8988T (cell line): ENCODE results near the gene CRB1.

Source experiments
- DNase-seq: peaks from one replicate; pipeline ENCODE4 v3.0.0; 2011

Gene CRB1

DNA sequence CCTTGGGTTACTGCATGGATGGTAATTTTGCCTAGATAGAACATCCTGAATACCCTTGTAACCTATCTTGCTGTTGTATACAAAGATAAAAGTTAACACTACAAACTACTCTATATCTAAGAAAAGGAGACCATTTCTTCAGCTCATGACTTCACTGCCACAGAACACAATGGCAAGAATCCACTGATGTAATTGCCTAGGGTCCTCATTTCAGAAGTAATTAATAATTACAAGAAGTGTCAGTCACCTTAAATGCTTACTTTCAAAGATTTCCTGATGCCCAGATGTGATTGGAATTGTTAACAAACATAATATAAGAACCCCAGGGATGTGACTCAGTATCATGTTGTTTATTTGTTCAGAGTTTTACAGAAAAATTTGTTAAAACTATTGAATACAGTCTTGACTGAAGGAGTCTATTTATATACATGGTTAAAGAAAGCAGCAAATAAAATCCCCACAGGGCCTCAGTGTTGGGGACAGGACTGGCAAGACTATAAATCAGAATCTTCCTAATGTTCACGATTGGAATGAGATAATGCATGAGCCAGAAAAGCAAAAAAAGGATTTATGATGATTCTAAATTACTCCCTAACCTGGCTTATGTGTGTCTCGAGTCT, 83.9 kb downstream of the CRB1 start:
- no peak for DNase-seq

- DNase-seq, result no peak
Measured at GRCh38 chr1:197355248-197355995, 87.4 kb downstream of the CRB1 start.

DNA sequence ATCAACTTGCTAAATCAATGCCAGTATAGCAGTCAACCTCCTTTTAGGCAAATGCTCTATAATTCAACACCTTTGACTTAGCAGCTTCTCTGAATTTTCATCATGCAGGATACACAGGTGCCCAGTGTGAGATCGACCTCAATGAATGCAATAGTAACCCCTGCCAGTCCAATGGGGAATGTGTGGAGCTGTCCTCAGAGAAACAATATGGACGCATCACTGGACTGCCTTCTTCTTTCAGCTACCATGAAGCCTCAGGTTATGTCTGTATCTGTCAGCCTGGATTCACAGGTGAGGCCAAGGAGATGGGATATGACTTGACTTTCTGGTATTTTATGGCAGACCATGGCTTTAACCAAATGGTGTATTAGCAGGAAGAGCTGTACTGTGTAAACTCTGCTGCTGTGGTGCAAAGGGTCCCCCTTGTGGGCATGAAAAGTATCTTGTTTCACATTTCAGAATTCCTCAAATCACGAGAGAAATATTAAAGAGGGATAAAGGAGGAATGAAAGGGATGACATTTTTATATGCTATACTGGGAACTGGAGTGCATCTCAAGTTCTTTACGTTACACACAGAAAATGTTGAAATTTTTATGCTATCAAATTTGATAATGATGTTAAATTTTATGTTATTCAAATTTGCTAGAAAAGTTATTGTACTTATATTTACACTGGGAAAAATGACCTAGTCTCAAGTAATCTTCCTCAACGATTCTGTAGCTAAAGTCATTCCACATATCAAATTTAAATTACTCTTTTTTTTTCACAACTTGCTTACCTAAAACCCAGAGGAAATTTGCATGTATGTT, 88.9 kb downstream of the CRB1 start:
- DNase-seq, result no peak

- no peak for DNase-seq
Measured at GRCh38 chr1:197358959-197359358, 90.9 kb downstream of the CRB1 start.

GRCh38 chr1:197360068-197360467, 92.0 kb downstream of the CRB1 start:
- DNase-seq, result no peak

DNA sequence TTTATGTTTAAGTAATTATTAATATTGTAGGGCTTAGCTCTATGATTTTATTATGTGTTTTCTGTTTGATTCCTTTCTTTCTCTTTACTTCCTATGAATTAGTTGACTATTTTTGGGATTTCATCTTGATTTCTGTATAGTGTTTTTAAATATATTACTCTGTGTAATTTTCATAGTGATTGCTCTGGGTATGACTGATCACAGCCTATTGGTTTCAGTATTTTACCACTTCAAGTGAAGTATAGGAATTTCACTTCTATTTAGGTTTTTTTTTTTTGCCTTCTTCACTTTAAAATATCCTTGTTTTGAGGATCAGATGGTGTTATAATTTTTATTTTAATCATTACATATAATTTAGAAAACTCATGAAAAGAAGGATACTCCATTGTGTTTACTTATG, 94.8 kb downstream of the CRB1 start:
- no peak for DNase-seq

GRCh38 chr1:197363855-197364254, 95.8 kb downstream of the CRB1 start:
- no peak for DNase-seq

DNA sequence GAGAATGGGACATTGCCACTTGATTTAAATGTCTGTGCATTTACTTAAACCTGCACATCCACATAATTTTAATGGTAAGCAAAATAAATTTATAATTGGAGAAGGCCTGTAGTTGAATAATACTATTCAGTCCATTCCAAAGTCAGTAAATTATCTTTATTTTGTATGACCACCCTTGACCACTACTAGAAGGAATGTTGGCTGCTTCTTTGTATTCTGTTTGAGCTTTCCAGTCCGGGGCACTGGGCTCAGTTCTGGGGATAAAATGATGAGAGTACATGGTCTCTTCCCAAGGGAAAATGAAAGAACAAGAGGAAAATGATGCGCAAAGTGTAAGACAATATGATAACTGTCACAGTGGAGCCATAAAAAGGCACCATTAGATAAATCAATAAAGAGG, 98.9 kb downstream of the CRB1 start:
- DNase-seq, result no peak

- DNase-seq, result no peak
Measured at GRCh38 chr1:197367627-197368026, 99.6 kb downstream of the CRB1 start.

- DNase-seq, result no peak
Measured at GRCh38 chr1:197374428-197374827, 106.4 kb downstream of the CRB1 start.

- no peak for DNase-seq
Measured at GRCh38 chr1:197384471-197384870, 116.4 kb downstream of the CRB1 start.

DNA sequence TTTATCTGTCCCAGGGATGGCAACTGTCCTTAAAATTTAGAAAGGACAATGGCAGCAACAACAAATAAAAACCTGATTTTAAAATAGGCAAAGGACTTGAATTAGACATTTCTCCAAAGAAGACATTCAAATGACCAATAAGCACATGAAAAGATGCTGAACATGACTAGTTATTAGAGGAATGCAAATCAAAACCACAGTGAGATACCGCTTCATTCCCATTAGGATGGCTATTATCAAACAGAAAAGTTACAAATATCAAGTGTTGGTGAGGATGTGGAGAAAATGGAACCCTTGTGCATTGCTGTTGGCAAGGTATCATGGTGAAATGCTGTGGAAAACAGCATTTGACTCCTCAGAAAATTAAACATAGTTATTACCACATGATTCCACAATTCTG, 120.7 kb downstream of the CRB1 start:
- DNase-seq, result no peak

DNA sequence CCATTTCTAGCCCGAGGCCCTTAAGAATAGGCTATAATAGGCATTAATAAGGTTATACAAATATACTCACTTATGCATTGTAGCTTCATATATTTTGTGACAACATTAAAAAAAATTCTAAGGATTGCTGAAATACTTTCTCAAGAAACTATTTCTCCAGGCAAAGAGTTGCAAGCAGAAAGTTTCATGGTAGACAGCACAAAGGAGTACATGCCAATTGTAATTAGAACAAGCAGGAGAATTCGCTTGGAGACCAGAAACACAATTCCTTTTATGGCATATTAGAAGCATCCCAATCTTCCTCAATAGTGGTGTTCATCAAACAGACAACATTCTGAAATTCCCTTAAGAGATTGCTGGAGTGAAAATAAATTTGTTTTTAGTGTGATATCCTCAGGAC, 122.8 kb downstream of the CRB1 start:
- no peak for DNase-seq

GRCh38 chr1:197391303-197392226, 123.5 kb downstream of the CRB1 start:
- DNase-seq, result no peak

DNA sequence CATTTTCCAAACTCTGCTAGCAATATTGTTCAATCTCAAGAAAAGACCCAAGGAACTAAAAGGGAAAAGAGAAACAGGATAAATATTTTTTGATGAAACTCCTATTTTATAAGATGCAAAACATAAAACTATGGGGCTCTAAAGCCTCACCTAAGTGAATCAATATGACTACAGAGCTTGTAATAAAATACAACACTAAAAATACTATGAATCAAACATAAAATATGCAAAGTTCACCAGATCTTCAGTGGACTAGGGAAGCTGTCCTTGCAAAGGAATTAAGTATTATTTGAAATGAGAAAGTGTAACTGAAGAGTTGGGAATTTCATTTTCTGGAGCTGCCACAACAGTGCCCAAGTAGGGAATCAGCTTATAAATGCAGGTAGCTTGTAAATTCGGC, 124.5 kb downstream of the CRB1 start:
- no peak for DNase-seq

- DNase-seq, result no peak
Measured at GRCh38 chr1:197393105-197393504, 125.1 kb downstream of the CRB1 start.

- no peak for DNase-seq
Measured at GRCh38 chr1:197393772-197394171, 125.7 kb downstream of the CRB1 start.

DNA sequence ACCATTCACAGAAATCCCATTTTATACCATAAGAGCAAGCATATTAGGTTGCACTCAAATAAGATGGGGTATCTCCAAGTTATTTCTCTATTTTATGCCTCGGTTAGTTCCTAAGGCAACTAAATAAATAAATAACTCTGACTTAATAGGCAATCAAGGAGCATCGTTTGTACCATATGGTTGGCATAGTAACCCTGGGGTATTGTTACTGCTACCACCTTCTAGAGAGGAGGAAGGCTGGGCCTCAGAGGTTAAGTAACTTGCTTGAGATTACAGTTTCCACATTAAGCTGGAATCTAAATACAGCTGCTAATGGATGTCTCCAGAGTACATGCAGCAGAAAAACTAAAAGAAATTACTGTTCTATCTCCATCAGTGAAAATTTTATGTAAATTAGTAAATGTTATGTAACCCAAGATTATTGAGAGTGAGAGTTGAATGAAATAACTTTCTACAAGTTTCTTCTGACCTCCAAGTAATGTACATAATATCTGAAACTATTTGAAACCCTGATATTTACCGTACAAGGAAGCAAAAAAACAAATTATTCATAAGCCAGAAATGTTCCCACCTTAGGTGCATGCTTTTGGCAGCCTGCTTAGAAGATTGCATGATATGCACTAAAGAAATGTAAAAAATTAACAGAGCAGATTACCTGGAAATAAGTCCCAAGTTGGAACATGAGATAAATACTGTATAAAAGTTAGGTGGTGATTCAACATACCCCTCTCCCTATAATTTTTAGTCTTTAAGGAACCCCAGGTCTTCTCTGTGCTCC, 127.0 kb downstream of the CRB1 start:
- DNase-seq, result no peak

DNA sequence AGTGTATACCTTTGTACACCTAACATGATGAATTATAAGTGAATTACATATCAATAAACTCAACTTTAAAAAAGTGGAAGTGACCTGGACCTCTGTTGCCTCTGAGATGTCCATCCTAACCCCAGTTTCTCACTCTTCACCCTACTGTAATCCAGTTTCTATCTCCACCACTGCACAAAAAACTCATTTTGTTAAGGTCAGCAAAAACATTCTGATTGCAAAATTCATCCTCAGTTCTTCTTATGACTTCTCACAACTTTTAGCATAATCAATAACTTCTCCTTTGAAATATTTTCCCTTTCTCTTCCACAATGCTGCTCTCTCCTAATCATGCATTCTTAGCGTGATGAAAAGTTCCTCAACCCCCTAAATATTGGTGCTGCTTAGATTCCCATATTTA, 129.8 kb downstream of the CRB1 start:
- no peak for DNase-seq

- DNase-seq, result no peak
Measured at GRCh38 chr1:197399755-197400521, 131.9 kb downstream of the CRB1 start.

- no peak for DNase-seq
Measured at GRCh38 chr1:197400522-197400902, 132.5 kb downstream of the CRB1 start.
